ENCODE measurements around the gene SEC14L2. TPM values are rescaled to one million over a fixed set of nuclear protein-coding genes. Genes with fewer than 3 reads are reported as not detected.
A peak's percentile ranks its signal among the peaks of the same experiment; 100 is the strongest.

Gene SEC14L2
- total and polyA plus RNA-seq, 4 donors: 6.1 to 10.3 (median 8.0) TPM

GRCh38 chr22:30433227-30433626 is 36.4 kb downstream of the SEC14L2 start:
- H3K27me3 ChIP-seq (ENCODE audit: control insufficient read depth in 3 of 3, insufficient read depth in 3 of 3, low read length in 2 of 3): no peaks in the 10 kb centered on the region
- DNase-seq: no peak
- no peak overlapping the region for H3K9ac ChIP-seq (ENCODE audit: insufficient read depth in 1 of 2, low read length in 2 of 2)
- peaks cover 0 to 6% (median 0%) of the 10 kb centered on the region in 4 donors for H3K9me3 ChIP-seq (ENCODE audit: control insufficient read depth in 4 of 4, insufficient read depth in 3 of 4, low read length in 3 of 4)
- no peak for ATAC-seq (ENCODE audit: insufficient read depth, low FRiP score)
- H3K27ac ChIP-seq (ENCODE audit: low read depth in 1 of 2, low read length in 1 of 2): no peak overlapping the region
- no peaks in the 10 kb centered on the region for H3K36me3 ChIP-seq (ENCODE audit: control insufficient read depth in 4 of 4, insufficient read depth in 4 of 4, low read length in 4 of 4)
- no peak for TF ChIP-seq CTCF (IDR thresholded peaks at IDR 0.05; ENCODE audit: control extremely low read depth, extremely low read depth)
- no peak overlapping the region for H3K4me3 ChIP-seq
- H3K4me1 ChIP-seq (ENCODE audit: control insufficient read depth in 5 of 5, insufficient read depth in 5 of 5, low read length in 5 of 5): peaks cover 0 to 3% (median 0%) of the 10 kb centered on the region in 5 donors
- WGBS, 2 donors: 96 to 98% methylated on average over 3 of the region's 3 CpGs

- Histone ChIP-seq H3K4me3 (no peak overlapping the region), H3K9ac (ENCODE audit: insufficient read depth in 1 of 2, low read length in 2 of 2) (no peak overlapping the region), H3K27ac (ENCODE audit: low read depth in 1 of 2, low read length in 1 of 2) (no peak overlapping the region), H3K9me3 (ENCODE audit: control insufficient read depth in 4 of 4, insufficient read depth in 3 of 4, low read length in 3 of 4) (peaks cover 0 to 6% (median 0%) of the 10 kb centered on the region in 4 donors), H3K4me1 (ENCODE audit: control insufficient read depth in 5 of 5, insufficient read depth in 5 of 5, low read length in 5 of 5) (peaks cover 0 to 3% (median 0%) of the 10 kb centered on the region in 5 donors), H3K36me3 (ENCODE audit: control insufficient read depth in 4 of 4, insufficient read depth in 4 of 4, low read length in 4 of 4) (no peaks in the 10 kb centered on the region), H3K27me3 (ENCODE audit: control insufficient read depth in 3 of 3, insufficient read depth in 3 of 3, low read length in 2 of 3) (no peaks in the 10 kb centered on the region)
- TF ChIP-seq CTCF (IDR thresholded peaks at IDR 0.05; ENCODE audit: control extremely low read depth, extremely low read depth): no peak
- no peak for DNase-seq
- 96 to 100% methylated on average over 1 of the region's 1 CpG for WGBS, 2 donors
- ATAC-seq (ENCODE audit: insufficient read depth, low FRiP score): no peak
These were observed 37.0 kb downstream of the SEC14L2 start for GRCh38 chr22:30433773-30434172.

GRCh38 chr22:30434843-30435242 is 38.0 kb downstream of the SEC14L2 start:
- Histone ChIP-seq H3K27ac (ENCODE audit: low read depth in 1 of 2, low read length in 1 of 2) (no peak overlapping the region), H3K4me1 (ENCODE audit: control insufficient read depth in 5 of 5, insufficient read depth in 5 of 5, low read length in 5 of 5) (peaks cover 0 to 3% (median 0%) of the 10 kb centered on the region in 5 donors), H3K9me3 (ENCODE audit: control insufficient read depth in 4 of 4, insufficient read depth in 3 of 4, low read length in 3 of 4) (peaks cover 0 to 6% (median 0%) of the 10 kb centered on the region in 4 donors), H3K27me3 (ENCODE audit: control insufficient read depth in 3 of 3, insufficient read depth in 3 of 3, low read length in 2 of 3) (no peaks in the 10 kb centered on the region), H3K36me3 (ENCODE audit: control insufficient read depth in 4 of 4, insufficient read depth in 4 of 4, low read length in 4 of 4) (no peaks in the 10 kb centered on the region), H3K4me3 (no peak overlapping the region), H3K9ac (ENCODE audit: insufficient read depth in 1 of 2, low read length in 2 of 2) (no peak overlapping the region)
- 50 to 81% methylated on average over 1 of the region's 1 CpG for WGBS, 2 donors
- DNase-seq: no peak
- no peak for TF ChIP-seq CTCF (IDR thresholded peaks at IDR 0.05; ENCODE audit: control extremely low read depth, extremely low read depth)
- ATAC-seq (ENCODE audit: insufficient read depth, low FRiP score): no peak

GRCh38 chr22:30435674-30436126 is 38.9 kb downstream of the SEC14L2 start:
- WGBS, 2 donors: 57 to 69% methylated on average over 6 of the region's 6 CpGs
- DNase-seq (no peak), ATAC-seq (ENCODE audit: insufficient read depth, low FRiP score) (no peak)
- H3K9me3 ChIP-seq (ENCODE audit: control insufficient read depth in 4 of 4, insufficient read depth in 3 of 4, low read length in 3 of 4): peaks cover 0 to 6% (median 0%) of the 10 kb centered on the region in 4 donors
- H3K4me1 ChIP-seq (ENCODE audit: control insufficient read depth in 5 of 5, insufficient read depth in 5 of 5, low read length in 5 of 5): peaks cover 0 to 3% (median 0%) of the 10 kb centered on the region in 5 donors
- H3K4me3 ChIP-seq: no peak overlapping the region
- no peaks in the 10 kb centered on the region for H3K27me3 ChIP-seq (ENCODE audit: control insufficient read depth in 3 of 3, insufficient read depth in 3 of 3, low read length in 2 of 3)
- H3K27ac ChIP-seq (ENCODE audit: low read depth in 1 of 2, low read length in 1 of 2): peak overlapping the region in 1 of 2 donors; percentile 61
- no peaks in the 10 kb centered on the region for H3K36me3 ChIP-seq (ENCODE audit: control insufficient read depth in 4 of 4, insufficient read depth in 4 of 4, low read length in 4 of 4)
- no peak overlapping the region for H3K9ac ChIP-seq (ENCODE audit: insufficient read depth in 1 of 2, low read length in 2 of 2)
- TF ChIP-seq CTCF (IDR thresholded peaks at IDR 0.05; ENCODE audit: control extremely low read depth, extremely low read depth): no peak

All from lung (tissue), 12 donors.